GM18502 (cell line): ENCODE measurements around the gene BIRC7.

ENCODE experiments used
- ATAC-seq: cut with Tn5 transposase; IDR thresholded peaks from one replicate; pipeline ENCODE4 v1.9.1; 2021; ENCODE audit warnings: mild to moderate bottlenecking; ENCODE audit not compliant: unreplicated experiment, poor library complexity

BIRC7 gene

GRCh38 chr20:63277466-63278272, 42.0 kb downstream of the BIRC7 start:
- ATAC-seq, result no peak

GRCh38 chr20:63278661-63279060, 43.0 kb downstream of the BIRC7 start:
- ATAC-seq, result no peak

DNA sequence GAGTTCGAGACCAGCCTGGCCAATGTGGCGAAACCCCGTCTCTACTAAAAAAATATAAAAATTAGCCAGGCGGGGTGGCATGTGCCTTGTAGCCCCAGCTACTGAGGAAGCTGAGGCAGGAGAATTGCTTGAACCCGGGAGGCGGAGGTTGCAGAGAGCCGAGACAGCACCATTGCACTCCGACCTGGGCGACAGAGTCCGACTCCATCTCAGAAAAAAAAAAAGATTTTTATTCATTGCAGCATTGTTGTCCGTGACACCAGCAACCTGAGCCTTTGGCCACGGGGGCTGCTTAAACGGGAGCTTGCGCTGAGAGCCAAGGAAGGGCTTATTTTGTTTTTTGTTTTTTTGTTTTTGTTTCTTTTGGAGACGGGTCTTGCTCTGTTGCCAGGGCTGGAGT, 44.2 kb downstream of the BIRC7 start:
- no peak for ATAC-seq

DNA sequence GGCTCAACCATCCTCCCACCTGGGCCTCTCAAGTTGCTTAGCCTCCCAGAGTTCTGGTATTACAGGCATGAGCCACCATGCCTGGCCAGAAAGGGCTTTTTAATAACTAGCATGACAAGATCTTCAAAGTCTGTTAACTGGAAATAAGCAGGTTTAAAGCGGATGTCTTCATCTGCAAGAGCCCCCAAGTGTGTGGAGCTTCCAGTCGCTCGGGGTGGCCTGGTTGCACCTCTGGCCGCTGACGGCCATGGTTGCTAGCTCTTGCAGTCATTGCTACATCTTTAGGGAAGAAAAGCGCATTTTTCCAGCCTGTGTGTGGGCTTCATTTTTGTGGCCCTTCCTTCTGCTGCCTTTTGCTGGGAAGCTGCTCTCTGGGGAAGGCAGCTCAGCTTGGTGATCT, 44.7 kb downstream of the BIRC7 start:
- no peak for ATAC-seq

DNA sequence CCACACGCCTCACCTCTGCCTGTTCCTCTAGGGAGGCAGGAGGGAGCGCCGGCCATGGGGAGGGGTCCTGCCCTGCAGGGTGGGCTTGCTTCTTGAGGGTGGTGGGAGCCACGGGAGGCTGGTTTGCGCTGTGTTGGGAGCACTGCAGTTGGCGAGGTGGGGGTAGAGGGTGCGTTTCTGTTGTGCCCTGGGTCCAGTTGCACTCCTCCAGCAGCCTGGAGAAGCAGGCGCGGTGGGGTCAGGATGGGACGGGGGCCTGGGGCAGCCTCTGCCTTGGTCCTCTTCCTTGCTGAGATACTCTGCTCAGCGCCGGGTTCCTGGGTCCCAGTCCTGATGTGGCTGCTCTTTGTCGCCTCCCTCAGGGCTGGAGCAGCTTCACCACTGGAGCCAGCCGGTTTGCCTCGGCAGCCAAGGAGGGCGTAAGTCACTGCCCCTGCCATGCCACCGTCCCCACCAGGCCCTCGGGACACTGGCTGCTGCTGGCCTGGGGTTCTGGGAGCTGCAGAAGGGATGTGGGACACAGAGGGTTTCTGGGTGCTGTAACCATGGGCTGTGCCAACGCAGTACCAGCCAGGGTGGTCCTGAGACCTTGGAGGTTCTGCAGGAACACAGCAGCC, 45.3 kb downstream of the BIRC7 start:
- ATAC-seq, result no peak

- ATAC-seq, result no peak
Observed at GRCh38 chr20:63281742-63282665, 46.3 kb downstream of the BIRC7 start.

DNA sequence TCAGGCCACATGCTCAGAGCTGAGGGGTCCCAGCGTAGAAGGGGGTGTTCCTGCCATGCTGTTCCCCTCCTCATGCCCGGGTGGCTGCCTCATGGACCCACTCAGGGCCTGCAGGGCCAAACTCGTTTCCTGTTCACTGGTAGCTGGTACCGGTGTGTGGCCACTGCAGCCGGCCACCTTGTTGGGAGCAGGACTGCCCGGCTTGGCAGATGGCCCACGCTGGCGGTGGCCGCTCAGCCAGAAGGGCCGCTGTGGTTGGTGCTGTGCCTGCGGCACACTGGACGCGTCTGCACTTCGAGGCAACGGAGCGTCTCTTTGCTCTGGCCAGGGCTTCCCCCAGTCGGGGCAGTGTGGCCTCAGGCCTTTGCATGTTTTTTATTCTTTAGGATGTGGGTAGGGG, 47.2 kb downstream of the BIRC7 start:
- no peak for ATAC-seq

- ATAC-seq, result no peak
Observed at GRCh38 chr20:63283397-63284082, 47.8 kb downstream of the BIRC7 start.

- ATAC-seq, result no peak
Observed at GRCh38 chr20:63284083-63284440, 48.4 kb downstream of the BIRC7 start.

GRCh38 chr20:63284544-63284949, 48.8 kb downstream of the BIRC7 start:
- ATAC-seq, result no peak

- ATAC-seq, result no peak
Observed at GRCh38 chr20:63284981-63285524, 49.3 kb downstream of the BIRC7 start.

DNA sequence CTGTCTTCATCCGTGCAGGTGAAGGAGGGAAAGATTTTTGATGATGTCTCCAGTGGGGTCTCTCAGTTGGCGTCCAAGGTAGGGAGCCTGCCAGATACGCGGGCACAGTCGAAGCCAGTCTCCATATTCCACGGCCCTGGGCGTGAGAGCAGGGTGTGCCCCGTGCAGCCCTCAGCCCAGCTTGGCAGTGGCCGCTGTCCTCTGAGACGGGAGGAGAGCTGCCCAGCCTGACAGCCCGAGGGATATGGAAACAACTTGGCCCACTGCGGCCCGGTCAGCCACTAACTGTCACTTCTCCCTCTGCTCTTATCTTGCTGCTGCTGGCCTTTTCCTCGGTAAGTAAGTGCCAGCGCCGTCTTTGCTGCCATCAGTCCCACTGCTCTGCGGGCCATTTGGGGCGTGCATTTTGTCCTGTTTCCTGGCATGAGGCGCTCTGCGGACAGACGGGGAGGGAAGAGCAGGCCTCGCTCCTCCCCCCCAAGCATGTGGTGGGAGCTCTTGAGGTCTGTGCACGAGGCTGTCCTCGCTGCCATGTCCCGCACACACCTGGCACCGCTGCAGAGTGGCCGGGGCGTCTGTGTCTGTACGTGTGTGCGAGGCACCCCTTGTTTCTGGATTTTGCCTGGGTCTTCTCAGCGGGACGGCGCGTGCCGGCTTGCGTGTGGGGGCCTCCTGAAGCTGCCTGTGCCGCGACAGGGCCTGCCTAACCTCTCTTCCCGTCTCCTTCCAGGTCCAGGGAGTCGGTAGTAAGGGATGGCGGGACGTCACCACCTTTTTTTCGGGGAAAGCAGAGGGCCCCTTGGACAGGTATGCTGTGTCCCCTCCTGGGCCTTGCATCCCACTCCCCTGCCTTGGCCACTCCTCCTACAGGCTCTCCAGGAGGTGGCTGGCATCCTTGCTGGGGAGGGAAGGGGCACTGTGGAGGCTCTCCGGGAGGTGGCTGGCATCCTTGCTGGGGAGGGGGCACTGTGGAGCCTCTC, 50.2 kb downstream of the BIRC7 start:
- no peak for ATAC-seq

DNA sequence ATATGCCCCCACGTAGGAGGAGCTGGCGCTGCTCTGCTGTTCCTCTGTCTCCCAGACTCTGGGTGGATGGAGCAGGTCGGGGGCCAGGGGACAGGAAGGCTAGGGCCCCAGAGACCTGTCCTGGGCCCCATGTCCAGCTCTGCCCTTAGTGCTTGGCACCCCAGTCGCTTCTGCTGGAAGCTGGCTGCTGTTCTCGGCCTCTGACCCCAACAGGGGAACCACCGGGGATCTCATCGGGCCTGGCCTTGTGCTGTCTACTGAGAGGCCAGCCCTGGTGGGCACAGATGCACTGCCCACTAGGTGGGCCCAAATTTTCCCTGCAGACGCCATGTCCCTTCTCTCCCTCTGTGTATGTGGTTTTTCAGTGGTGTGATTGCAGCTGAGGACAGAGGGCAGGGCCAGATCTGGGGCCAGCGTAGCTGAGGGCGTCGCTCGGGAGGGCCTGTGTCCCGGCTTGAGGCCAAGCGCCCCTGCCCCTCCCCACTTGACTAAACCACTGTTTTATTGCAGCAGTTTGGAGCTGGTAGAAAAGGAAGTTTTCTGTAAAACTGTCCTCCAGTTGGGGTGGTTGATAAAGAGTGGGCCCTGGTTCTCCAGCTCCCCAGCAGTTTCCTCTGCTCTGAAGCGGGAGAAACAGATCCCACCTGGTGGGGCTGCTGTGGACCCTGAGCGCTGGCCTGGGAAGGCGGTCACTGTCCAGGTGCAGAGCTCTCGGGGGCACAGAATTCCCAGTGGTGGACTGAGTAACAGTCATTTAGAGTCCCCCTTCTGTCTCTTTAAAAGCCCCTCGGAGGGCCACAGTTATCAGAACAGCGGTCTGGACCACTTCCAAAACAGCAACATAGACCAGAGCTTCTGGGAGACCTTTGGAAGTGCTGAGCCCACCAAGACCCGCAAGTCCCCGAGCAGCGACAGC, 51.3 kb downstream of the BIRC7 start:
- no peak for ATAC-seq

- ATAC-seq, result no peak
Observed at GRCh38 chr20:63287697-63288580, 52.2 kb downstream of the BIRC7 start.

- ATAC-seq, result no peak
Observed at GRCh38 chr20:63288581-63289251, 53.0 kb downstream of the BIRC7 start.

GRCh38 chr20:63289311-63290135, 53.8 kb downstream of the BIRC7 start:
- ATAC-seq, result no peak
